GM18907 (cell line): ENCODE data around the gene SPECC1L.

Experiments used
- ATAC-seq: cut with Tn5 transposase; IDR thresholded peaks from one replicate; pipeline ENCODE4 v1.9.1; 2021; ENCODE audit warnings: mild to moderate bottlenecking, moderate library complexity; ENCODE audit not compliant: unreplicated experiment

Gene SPECC1L

DNA sequence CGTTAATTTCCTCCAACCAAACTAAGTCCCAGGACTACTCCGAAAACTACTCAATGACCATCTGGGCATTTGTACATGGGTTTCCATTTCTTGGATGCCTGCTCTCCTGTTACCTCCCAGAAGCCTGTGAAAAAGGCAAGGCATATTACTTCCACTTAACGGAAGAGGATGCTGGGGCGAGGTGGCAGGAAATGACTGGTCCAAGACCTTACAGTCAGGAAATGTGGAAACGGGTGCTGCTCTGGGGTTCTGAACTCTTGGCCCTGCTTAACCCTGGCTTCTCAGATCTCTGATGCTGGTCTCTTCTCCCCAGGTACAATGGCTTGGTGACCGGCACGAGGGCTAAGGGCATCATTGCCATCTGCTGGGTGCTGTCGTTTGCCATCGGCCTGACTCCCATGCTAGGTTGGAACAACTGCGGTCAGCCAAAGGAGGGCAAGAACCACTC is 169.7 kb downstream of the SPECC1L start:
- no peak for ATAC-seq

DNA sequence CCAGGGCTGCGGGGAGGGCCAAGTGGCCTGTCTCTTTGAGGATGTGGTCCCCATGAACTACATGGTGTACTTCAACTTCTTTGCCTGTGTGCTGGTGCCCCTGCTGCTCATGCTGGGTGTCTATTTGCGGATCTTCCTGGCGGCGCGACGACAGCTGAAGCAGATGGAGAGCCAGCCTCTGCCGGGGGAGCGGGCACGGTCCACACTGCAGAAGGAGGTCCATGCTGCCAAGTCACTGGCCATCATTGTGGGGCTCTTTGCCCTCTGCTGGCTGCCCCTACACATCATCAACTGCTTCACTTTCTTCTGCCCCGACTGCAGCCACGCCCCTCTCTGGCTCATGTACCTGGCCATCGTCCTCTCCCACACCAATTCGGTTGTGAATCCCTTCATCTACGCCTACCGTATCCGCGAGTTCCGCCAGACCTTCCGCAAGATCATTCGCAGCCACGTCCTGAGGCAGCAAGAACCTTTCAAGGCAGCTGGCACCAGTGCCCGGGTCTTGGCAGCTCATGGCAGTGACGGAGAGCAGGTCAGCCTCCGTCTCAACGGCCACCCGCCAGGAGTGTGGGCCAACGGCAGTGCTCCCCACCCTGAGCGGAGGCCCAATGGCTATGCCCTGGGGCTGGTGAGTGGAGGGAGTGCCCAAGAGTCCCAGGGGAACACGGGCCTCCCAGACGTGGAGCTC is 170.2 kb downstream of the SPECC1L start:
- ATAC-seq = no peak

DNA sequence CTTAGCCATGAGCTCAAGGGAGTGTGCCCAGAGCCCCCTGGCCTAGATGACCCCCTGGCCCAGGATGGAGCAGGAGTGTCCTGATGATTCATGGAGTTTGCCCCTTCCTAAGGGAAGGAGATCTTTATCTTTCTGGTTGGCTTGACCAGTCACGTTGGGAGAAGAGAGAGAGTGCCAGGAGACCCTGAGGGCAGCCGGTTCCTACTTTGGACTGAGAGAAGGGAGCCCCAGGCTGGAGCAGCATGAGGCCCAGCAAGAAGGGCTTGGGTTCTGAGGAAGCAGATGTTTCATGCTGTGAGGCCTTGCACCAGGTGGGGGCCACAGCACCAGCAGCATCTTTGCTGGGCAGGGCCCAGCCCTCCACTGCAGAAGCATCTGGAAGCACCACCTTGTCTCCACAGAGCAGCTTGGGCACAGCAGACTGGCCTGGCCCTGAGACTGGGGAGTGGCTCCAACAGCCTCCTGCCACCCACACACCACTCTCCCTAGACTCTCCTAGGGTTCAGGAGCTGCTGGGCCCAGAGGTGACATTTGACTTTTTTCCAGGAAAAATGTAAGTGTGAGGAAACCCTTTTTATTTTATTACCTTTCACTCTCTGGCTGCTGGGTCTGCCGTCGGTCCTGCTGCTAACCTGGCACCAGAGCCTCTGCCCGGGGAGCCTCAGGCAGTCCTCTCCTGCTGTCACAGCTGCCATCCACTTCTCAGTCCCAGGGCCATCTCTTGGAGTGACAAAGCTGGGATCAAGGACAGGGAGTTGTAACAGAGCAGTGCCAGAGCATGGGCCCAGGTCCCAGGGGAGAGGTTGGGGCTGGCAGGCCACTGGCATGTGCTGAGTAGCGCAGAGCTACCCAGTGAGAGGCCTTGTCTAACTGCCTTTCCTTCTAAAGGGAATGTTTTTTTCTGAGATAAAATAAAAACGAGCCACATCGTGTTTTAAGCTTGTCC is 171.0 kb downstream of the SPECC1L start:
- ATAC-seq = no peak

DNA sequence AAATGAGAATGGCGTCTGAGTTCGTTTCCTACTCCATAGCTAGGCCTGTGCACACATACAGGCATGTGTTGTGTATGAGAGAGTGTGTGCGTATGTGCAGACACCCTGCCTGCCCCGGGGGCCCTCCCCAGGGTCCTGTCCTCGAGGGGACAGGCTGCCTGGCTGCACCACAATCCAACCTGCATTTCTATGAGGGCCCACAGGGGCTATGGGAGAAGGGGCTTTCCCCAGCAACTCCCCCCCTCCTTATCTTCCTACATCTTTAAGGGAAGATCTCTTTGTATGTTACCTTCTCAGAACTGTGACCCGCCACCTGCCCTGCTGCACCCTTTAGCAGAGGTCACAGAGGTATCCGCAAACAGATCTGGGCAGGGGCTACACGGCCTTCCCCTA is 171.7 kb downstream of the SPECC1L start:
- ATAC-seq = no peak

DNA sequence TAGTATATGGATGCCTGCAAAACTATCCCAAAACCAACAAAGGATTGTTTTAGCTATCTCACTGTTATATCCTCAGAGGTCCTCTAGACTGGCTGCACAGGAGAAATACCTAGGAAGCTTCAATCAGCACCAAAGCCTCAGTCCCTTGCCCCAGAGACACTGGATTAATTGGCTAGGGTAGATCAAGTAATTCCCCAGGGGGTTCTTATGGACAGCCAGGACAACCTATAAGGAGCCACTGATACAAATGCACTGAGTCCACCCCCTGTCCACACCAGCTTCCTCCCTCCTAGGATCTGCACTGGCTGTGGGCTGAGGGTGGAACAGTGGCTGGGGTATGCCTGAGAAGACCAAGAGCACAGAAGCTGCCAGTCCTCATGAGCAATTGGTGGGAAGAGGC is 173.0 kb downstream of the SPECC1L start:
- no peak for ATAC-seq

DNA sequence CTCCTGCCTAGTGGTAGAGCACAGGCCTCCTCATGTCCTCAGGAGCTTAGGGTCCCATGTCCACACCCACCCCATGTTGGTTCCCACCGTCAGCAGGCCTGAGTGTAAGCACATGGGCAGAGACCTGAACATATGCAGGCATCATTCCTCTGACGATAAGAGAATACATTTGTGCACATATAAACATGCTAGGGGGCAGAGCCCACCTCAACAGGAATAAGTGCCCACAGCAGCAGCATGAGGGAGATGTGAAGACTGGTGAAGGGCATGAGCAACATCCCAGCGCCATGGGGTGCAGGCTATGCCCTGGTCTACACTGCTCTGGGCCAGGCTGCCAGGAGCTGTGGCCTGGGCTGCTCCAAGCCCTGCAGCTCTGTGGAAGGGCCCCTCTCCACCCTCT is 173.6 kb downstream of the SPECC1L start:
- ATAC-seq = no peak

DNA sequence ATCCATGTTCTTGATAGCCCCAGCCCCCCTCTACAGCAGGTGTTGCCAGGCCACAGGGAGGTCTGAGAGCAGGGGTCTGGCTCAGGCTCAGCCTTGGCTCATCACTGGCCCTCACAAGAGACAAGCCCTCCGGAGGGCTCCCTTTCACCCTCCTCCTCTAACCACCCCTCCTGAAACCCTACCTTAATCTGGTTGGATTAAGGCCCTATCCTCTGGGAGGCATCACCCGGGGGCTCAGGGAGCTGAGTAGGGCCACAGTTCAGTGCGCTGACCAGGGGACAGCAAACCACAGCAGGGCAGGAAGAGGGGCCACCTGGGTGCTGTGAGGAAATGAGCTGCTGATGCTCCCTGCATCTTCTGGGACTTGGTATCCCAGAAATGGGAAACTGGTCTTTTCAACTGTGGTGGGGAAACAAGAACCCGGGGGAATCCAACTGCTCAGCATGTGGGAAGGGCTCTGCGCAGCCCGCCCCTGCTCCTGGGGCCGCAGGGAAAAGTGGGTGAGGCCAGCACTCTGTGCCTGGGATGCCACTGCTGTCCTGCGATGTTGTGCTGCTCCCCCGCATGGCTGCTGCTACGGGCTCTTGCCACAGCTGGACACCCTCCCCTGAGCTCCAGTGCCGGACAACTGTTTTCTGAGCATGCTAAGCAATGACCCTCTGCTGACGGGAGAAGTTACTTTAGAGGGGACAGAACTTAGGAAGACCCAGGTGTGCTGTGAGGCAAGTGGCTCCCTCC is 174.3 kb downstream of the SPECC1L start:
- no peak for ATAC-seq

DNA sequence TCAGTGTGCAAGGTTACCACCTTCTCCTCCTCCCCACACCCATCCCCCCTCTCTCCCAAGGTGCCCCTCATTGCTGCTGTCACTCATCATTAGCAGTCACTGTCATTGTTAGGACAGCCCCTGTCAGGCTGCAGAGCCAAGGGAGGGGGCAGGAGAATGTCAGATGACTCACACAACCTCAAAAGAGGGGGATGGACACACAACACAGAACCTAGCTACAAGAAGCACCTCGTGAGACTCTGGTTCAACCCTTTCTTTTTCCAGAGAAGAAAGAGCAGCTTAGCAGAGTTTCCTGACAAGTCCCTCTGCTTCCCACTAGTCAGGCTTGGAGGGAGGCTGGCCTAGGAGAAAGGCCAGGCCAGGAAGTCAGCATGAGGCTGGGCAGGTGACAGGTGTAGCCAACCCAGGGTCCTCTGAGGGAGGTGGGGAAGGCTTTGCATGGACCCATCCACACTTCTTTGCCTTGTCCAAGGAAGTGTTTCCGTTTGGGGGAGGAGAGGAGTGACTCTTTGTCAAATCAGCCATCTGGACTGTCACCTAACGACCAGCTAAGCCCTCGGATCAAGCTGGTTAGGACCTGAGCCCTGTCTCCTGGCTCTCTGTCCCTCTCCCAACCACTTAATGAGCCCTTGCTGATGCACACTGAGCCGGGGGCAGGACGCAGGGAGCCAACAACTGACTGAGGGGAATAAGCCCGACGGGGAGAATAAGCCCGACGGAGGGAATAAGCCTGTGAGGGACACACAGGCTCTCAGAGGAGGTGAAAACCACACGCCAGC is 175.0 kb downstream of the SPECC1L start:
- no peak for ATAC-seq

DNA sequence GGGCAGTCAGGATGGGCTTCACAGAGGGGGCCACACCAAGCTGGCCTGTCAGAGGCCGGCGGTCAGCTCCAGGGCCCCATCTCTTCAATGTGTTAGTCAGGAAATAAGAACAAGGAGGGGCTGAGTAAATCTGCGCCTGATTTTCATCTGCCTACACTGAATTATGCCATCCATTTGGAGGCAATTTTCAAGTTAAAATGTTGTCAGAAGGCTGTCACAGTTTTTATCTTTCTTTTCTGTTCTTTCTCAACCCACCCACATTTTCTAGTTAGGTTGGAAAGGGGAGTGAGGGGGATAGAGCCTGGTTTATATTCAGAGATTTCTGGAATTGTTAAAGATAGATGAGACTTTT is 175.6 kb downstream of the SPECC1L start:
- no peak for ATAC-seq

DNA sequence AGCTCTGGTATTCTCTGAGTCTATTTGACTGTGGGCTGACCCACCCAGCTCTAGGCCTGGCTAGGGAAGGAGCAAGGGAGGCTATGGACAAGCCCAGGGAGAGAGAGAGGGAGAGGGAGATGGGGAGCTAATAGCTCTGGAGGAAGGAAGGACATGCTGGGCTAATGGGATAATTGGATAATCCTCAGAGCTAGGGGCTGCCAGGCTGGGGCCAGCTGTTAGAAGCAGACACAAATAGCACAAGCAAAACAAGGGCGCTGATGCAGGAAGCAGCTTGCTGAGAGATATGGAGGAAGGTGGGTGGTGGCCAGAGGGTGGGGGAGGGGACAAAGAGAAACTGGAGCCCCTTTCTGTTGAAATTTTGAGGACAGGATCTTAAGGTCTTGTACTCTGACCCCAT is 180.0 kb downstream of the SPECC1L start:
- no peak for ATAC-seq

DNA sequence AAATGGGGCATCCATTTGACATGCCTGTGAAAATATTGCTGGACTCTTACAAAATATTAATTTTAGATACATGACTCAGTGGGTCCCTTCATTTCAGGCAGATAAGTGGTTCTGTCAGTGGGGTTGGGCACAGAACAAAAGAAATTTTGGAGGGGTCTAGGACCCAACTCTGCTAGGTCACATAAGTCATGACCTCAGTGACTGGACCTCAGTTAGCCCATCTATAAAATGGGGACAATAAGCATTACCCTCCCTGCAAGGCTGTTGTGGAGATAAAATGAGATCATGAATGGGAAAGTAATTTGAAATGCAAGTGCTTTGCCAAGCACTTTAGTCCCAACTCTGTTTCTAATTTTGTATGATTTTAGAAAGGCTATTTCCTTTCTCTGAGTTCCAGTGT is 180.5 kb downstream of the SPECC1L start:
- ATAC-seq = no peak

DNA sequence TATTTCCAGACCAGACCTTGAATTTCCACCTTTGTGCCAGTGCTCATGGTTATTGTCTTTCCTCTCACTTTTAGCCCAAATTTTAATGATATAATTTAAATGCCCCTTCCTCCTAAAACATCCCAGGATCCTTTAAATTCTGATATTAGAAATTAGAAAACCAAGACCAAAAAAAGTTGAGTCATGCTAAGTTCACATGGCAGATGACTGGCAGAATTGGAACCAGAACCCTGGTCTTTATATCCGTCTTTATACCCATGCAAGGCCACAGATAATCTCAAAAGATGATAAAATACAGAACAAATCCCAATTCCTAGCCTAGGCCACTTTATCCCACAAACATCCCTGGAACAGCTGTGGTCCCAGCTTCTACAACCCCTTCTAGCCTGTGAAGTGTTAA is 183.2 kb downstream of the SPECC1L start:
- no peak for ATAC-seq

DNA sequence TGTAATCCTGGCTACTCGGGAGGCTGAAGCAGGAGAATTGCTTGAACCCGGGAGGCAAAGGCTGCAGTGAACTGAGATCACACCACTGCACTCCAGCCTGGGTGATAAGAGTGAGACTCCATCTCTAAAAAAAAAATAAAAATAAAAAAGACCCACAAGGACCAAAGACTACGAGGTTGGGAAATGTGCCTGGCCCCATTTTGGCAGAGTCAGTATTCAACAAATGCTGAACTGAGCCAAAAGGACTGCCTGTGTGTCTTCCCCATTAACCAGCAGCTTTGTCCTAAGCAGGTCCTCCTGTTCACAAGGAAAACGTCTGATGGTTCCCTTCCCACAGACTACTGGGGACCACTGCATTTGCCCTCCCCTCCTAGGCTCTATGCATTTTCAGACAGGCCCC is 184.4 kb downstream of the SPECC1L start:
- no peak for ATAC-seq

DNA sequence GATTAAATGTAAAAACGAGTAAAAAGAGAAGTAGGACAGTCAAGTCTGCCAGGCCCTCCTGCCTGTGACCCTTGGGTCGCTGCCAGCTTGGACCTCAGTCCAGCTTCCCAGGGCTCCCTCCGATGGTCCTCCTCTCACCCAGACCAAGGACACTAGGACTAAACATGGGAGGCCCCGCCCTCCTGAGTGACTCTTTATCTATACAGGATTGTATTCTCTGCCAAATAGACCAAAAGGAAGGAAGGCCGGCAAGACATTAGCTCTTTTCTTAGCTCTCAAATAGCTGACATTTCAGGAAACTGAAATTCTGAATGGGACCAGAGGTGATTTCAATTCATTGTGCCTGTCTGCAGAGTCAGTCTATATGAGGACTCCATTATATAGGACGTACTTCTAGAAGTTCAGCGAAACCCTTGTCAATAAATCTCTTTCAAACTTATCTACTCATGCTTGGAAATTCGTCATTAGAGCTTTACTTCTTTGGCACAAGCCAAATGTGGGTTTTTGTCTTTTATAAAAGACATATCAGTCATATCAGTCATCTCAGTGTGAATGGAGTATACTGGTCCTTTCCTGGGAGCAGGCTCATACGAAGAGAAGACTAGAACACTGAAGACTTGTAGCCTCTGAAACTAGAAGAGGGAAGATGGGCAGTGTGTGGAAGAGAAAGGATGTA is 185.3 kb downstream of the SPECC1L start:
- no peak for ATAC-seq

DNA sequence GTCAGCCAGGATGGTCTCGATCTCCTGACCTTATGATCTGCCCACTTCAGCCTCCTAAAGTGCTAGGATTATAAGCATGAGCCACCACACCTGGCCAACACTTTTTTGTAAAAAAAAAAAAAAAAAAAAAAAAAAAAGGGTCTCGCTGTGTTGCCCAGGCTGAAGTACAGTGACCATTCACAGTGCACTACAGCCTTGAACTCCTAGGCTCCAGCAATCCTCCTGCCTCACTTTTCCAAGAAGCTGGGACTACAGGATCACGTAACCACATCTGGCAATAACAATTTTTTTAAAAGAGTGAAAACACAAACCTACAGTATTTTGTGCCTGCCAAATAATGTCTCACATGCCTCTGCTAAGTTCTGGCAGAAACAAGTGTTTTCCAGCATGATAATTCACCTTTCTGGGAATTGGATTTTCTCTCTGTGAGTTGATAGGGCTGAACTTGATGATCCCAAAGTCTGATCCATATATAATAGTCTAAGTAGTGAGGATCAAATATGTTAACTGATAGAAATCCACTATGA is 187.3 kb downstream of the SPECC1L start:
- ATAC-seq = no peak

DNA sequence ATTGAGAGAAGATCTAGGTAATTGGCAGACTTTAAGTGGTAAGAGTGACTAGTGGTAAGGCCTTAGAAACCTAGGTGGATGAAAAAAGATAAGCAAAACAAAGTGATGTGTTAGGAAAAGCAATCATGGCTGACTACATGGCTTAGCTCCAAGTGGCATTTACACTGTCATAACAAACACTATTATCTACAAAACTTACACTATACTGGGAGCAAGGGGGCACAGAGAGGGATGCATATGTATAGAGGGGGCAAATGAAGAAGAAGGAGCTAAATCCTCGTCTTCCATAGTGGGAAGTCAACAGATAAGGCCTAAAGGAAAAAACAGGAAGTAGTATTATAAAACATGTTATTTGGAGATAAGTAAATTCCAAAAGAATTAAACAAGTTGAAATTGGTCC is 189.3 kb downstream of the SPECC1L start:
- ATAC-seq = no peak

DNA sequence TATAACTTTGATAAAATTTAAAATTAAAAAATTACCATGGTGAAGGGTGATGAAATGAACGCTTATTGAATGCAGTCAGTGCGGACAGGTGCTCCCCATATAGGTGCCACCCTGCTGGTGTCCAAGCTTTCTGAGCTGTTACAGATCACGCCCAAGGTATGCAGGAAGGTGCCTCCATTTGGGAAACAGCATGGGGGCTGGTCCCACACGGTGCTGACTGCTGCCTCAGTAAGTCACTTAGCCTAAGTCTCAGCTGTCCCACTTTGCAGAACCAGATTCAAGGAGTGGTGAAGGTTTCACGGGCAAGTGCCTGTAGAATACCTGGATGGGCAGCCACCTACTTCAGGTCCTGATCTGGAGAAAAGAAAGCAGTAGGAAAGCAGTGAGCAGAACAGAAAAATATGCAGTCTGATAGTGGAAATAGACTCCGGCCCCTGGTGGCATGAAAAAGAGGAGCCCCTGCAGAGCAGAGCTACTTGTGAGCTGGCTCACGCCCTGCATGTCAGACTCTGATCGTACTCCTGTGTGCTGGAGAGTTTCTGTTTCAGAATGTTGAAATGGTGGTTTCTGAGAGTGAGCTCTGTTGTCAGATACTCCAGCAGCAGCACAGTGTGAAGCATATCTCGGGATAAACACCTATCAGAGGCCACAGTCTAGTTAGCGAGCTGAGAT is 189.9 kb downstream of the SPECC1L start:
- no peak for ATAC-seq

DNA sequence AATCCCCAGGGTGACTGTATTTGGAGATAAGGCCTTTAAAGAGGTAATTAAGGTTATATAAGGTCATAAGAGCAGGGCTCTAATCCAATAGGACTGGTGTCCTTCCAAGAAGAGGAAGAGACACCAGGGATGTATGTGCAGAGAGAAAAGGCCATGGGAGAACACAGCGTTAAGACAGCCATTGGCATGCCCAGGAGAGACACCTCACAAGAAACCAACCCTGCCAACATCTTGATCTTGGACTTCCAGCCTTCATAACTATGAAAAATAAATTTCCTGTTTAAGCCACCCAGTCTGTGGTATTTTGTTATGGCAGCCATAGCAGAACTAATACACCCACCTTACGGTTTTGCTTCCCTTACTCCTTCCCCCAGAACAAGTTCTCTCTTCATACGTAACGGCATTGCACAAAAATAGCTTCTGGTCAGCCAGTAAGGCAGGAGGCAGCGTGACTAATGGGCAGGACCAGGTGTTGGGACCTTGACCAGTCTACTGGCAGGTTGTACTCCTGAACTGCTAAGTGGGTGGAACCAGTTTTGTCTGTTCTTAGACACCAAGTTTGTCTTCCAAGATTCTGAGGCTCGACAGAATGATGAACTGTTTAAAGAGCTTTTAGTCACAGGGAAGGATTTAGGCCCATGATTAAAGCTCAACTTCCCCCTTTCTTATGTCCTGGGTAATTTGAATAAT is 192.6 kb downstream of the SPECC1L start:
- ATAC-seq = no peak

DNA sequence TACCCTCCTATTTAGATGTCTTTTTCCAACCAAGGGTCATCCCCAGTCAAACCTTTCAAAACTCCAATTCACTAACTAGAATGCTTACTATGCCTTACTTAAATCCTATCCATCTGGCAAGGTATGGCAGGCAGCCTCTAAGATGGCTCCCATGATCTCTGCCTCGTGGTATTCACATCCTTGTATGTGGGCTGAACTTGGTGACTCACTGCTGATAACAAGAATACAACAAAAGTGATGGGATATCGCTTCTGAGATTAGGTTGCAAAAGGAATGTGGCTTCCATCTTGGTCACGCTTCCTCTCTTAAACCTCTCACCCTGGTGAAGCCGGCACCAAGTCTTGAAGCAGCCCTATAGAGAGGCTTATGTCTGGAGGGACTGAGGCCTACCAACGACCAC is 194.9 kb downstream of the SPECC1L start:
- no peak for ATAC-seq
